NCI-H2029 treated with DMSO at 0.1 percent for 48 hours (cell line): ENCODE measurements around the gene MTHFR.

Experiments
- DNase-seq: peaks from one replicate; lab custom pipeline; 2025; lab: John Stamatoyannopoulos, UW

Gene MTHFR

DNA sequence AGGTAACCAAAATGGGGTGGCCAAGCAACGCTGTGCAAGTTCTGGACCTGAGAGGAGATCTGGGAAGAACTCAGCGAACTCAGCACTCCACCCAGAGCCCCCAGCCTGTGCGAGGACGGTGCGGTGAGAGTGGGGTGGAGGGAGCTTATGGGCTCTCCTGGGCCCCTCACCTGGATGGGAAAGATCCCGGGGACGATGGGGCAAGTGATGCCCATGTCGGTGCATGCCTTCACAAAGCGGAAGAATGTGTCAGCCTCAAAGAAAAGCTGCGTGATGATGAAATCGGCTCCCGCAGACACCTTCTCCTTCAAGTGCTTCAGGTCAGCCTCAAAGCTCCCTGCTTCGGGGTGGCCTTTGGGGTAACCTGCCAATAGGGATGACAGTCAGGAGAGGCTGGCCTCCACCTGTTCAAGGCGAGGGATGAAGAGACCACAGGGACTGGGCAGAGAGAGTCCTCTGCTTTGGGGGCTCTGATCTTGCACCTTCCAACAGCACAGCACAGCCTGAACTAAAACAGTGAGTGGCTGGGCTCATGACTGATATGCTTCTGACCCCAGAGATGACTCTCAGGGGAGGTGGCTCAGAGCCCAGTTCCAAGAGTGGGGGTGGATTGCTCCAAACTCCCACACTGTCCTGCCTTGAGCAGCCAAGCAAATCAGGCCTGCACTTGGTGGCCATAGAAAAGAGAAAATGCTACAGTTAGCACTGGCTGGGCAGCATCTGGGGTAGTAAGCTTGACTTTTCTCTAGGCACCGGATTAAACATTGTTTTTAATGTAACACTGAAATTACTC lies 9.5 kb downstream of the MTHFR start:
- DNase-seq: no peak

DNA sequence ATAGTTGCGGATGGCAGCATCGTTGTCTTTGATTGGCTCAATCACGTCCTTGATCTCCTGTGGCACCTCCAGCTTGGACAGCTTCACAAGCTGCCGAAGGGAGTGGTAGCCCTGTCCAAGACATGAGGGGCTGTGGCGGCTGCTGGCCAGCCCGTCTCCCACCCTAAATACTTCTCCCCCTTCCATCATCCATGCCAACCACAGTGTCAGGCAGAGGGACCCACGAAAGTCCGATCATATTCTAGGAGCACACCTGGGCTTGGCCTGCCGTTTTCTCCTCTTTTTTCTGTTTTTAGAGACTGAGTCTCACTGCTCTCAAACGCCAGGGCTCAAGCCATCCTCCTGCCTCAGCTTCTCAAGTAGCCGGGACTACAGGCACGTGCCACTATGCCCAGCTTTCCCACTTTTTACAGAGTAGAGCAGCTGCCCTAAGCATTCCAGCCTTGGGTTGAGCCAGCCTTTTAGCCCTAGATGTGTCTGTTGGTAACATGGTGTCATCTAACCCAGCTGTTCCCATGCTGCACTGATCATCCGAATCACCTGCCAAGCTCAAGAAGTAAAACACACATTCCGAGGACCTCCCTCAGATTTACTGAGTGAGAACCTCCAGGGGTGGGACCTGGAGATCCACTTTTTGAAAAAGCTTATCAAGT lies 10.4 kb downstream of the MTHFR start:
- DNase-seq: no peak

DNA sequence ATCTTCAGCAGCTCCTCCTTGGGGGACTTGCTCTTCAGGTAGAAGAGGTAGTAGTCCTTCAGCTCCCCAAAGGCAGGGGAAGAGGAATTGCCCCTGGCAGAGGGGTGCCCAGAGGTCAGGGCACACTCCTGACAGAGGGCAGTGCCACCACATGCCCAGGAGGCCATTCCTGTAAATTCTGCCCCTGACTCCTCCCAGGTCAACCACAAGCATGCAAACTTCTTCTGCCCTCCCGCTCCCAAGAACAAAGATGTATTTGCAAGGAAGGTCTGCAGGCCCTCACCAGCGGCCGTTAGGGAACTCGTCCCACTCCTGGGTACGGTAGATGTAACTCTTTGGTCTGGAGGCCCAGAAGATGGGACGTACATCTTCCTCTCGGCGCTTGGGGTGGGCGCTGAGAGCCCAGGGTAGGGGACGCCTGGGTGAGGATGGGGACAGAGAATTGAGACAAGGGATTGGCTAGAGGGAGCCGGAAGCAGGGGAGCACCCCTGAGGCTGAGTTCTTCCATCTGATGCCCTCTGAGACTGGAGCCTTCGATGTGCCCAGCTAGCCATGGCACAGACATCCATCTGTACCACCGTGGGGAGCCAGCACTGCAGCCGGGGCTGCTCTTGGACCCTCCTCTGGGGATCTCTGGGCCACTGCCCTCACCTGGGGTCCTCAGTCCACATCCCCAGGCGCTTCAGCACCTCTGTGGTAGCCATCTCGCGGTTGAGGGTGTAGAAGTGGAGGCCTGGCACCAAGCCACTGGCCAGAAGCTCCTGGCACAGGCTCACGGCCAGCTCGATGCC lies 11.1 kb downstream of the MTHFR start:
- DNase-seq: no peak

DNA sequence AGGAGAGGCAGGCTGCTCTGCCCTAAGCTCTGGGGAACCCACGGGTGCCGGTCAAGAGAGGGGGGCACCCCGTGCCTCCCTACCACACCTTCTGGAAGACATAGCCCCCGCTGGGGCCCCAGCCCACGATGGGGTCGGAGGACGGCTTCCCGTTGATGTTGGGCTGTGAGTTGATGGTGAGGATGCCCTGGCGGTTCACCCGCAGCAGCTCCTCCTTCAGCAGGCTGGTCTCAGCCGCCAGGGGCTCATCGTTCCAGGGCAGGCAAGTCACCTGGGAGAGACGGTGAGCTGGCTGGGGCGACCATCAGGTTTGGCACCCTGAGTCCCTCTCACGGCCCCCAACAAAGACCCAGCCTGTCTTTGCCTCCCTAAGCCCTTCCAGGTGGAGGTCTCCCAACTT lies 11.9 kb downstream of the MTHFR start:
- no peak for DNase-seq

GRCh38 chr1:11792106-11792505 lies 13.7 kb downstream of the MTHFR start:
- DNase-seq: no peak

DNA sequence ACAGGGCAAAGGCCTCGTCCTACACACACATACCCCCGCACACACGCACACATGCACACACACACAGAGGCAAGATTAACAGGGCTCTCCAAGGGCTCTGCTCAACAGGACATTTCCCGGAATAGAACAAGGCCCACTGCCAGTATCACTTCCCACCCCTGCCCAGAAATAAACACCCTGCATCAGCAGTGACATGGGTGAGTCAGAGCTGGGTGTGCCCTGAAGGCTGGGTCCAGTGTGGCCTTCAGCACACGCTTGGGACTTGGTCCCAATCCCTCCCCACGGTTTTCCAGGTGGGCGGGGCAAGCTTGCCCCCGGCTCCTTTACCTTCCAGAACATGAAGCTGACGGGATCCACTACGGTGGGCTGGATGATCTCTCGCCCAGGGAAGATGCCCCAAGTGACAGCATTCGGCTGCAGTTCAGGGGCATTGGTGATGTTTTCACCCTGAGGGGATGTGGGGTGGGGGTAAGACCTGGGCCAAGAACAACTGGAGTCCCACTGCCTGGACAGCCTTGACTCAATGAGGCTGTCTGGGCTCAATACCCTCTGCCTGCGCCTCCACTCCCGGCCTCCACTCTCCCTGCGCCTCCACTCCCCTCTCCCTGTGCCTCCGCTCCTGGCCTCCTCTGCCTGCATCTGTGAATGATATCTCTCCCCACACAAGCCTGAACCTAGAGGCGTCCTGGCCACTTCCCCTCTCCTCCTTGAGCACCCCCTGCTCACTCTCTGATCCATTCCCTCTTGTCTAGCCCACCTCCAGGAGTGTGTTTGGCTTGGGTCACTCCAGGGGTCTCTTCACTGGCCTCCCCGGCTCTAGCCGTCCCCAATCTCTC lies 14.7 kb downstream of the MTHFR start:
- DNase-seq: no peak

DNA sequence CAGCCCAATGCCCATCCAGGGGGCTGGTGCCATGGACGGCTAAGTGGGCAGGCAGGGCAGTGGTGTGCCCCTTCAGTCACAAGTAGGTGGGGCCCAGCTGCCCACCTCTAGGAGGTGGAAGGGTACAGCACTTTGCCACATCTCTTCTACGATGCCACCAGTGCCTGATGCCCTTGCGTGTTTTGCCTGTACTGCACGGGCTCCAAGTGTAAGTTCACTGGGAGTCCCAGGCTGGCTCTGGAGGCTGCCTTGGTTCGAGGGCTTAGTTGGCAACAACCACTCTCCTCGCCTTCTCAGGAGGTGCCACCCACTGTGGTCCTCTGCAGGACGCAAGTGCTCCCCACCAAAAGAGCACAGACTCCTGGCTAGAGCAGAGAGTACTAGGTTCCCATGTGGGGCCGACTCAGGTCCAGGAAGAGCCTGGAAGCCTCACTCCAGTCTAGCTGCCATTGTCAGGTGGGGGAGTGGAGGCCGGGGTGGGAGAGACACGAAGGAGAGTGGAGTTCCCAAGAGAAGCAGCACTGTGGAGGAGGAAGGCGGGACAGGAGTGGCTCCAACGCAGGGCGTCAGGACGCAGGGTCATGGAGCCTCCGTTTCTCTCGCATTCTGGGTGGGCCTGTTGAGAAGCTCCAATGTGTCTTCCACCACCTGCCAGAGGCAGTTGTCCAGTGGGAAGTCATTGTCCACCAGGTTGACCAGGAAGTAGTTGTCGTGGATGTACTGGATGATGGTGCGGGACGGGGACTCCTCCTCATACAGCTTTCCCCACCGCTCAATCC lies 15.5 kb downstream of the MTHFR start:
- no peak for DNase-seq

GRCh38 chr1:11789126-11790067 lies 16.4 kb downstream of the MTHFR start:
- DNase-seq: no peak

GRCh38 chr1:11788549-11789053 lies 17.2 kb downstream of the MTHFR start:
- DNase-seq: no peak

DNA sequence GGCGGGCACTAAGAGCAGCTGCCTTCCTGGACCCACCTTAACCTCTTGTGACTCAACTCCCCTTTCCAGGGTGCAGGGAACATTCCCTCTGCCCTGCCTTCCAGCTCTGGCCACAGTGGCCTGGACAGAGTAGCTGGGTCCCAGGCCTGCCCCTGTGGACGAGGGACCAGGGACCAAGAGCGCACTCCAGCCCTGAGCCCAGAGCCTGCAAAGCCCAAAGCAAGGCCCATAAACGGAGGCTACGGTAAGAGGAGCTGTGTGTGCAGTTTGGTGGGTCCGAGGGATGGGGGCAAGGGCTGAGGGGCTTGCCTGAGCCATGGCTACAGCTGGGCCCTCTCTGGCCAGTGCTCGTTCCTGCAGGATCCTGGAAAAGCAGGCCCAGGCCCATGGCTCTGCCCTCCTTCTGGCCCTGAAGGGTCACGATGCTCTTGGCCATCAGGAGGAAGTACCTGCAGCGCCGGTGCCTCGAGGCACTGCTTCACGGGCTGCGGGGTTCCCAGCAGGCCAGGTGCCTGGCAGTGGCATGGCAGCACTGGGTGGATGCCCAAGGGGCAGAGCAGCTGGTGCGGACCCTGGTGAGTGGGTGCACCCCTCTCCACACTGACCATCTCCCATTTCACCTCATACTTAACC lies 17.8 kb downstream of the MTHFR start:
- no peak for DNase-seq

GRCh38 chr1:11787251-11787803 lies 18.4 kb downstream of the MTHFR start:
- no peak for DNase-seq

- no peak for DNase-seq
Observed at GRCh38 chr1:11786168-11786567, 19.6 kb downstream of the MTHFR start.

GRCh38 chr1:11784993-11785769 lies 20.6 kb downstream of the MTHFR start:
- DNase-seq: no peak

DNA sequence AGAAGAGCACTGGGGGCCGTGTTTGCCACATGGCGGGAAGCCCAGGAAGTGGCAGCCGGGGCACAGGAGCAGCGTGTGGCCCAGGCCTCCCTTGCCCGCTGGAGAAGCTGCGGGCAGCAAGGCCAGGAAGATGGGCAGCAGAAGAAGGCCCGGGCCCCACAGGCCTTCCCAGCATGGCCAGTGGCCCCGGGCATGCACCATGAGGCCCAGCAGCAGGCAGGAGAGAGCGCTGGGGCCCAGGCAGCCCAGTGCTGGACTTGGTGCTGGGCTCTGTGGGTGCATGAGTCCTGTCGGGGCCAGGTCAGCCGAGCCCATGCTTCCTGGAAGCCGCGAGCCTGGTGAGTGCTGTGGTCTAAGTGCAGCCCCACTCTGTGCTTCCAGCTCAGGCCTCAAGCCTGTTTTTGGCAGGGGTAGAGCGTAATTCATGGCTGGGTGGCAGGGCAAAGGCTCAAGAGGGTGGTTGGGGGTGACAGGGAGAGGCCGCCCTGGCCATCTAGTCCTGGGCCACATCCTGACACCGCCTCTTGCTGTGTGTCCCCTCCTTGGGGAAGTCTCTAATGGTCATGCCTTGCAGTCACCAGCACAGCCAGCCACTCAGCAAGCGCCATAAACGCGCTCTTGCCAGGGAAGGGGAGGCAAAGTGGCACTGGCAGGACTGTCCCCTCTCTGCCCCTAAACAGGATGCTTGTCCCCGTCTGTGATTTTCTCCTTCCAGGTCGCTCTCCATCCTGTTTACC lies 21.3 kb downstream of the MTHFR start:
- DNase-seq: no peak

- no peak for DNase-seq
Observed at GRCh38 chr1:11783556-11783955, 22.2 kb downstream of the MTHFR start.

DNA sequence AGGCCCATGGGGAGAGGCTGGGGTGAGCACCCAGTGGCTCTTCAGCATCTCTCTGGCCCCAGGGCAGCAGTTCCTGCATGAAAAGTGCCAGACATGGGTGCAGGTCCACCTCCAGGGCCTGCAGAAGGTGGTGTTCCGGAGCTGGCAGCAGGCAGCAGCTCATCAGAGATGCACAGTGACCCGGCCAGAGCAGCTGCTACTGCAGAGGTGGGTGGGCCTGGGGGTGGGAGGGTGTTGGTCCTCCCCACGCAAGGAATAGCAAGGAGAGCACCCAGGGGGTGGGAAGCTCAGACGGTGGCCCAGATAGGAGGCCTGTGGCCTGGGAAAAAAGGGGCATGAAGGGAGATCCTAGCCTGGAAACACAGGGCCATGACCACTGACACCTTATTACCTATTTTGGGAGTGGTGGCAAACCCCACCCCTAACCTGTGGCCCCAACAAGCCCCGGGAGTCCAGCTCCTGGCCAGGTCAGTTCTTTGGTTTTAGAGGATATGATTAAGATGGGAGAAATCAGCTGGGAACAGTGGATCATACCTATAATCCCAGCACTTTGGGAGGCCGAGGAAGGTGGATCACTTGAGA lies 23.5 kb downstream of the MTHFR start:
- no peak for DNase-seq

- DNase-seq: no peak
Observed at GRCh38 chr1:11781297-11781696, 24.5 kb downstream of the MTHFR start.
